ENCODE results near the gene DENND1A. TPM values are rescaled to one million over a fixed set of nuclear protein-coding genes. Genes with fewer than 3 reads are reported as not detected.

DENND1A gene
- polyA plus RNA-seq, 1 experiment, result 16.2 TPM

GRCh38 chr9:123495731-123496130 lies 434.2 kb downstream of the DENND1A start:
- Histone ChIP-seq H3K27me3 (ENCODE audit: control insufficient read depth, insufficient read depth, low read length) (no peaks in the 10 kb centered on the region), H3K4me3 (ENCODE audit: low read depth, low read length) (no peak overlapping the region), H3K9me3 (ENCODE audit: control insufficient read depth, insufficient read depth, low read length) (no peaks in the 10 kb centered on the region), H3K27ac (ENCODE audit: low read depth, low read length) (no peak overlapping the region)
- TF ChIP-seq CTCF (IDR thresholded peaks at IDR 0.05; ENCODE audit: low read depth, low read length), result no peak
- DNase-seq (ENCODE audit: low read depth, low spot score), result no peak
- CTCF ChIA-PET, result interaction anchor here (0.5 kb wide), 1 partner anchor 95 kb away, joined by 7 read pairs; no protein-coding TSS in a partner anchor
- POLR2A ChIA-PET, result no interaction called here

- no peak for TF ChIP-seq CTCF (IDR thresholded peaks at IDR 0.05; ENCODE audit: low read depth, low read length)
- ChIA-PET CTCF (no interaction called here), POLR2A (no interaction called here)
- H3K9me3 ChIP-seq (ENCODE audit: control insufficient read depth, insufficient read depth, low read length), result no peaks in the 10 kb centered on the region
- DNase-seq (ENCODE audit: low read depth, low spot score), result no peak
- no peaks in the 10 kb centered on the region for H3K27me3 ChIP-seq (ENCODE audit: control insufficient read depth, insufficient read depth, low read length)
- no peak overlapping the region for H3K27ac ChIP-seq (ENCODE audit: low read depth, low read length)
- no peak overlapping the region for H3K4me3 ChIP-seq (ENCODE audit: low read depth, low read length)
Measured at GRCh38 chr9:123493627-123494026, 436.3 kb downstream of the DENND1A start.

GRCh38 chr9:123490688-123491087 lies 439.2 kb downstream of the DENND1A start:
- DNase-seq (ENCODE audit: low read depth, low spot score), result no peak
- ChIA-PET POLR2A (no interaction called here), CTCF (no interaction called here)
- TF ChIP-seq CTCF (IDR thresholded peaks at IDR 0.05; ENCODE audit: low read depth, low read length), result no peak
- no peaks in the 10 kb centered on the region for H3K9me3 ChIP-seq (ENCODE audit: control insufficient read depth, insufficient read depth, low read length)
- no peak overlapping the region for H3K27ac ChIP-seq (ENCODE audit: low read depth, low read length)
- H3K27me3 ChIP-seq (ENCODE audit: control insufficient read depth, insufficient read depth, low read length), result no peaks in the 10 kb centered on the region
- no peak overlapping the region for H3K4me3 ChIP-seq (ENCODE audit: low read depth, low read length)

GRCh38 chr9:123488722-123489321 lies 441.1 kb downstream of the DENND1A start:
- Histone ChIP-seq H3K4me3 (ENCODE audit: low read depth, low read length) (no peak overlapping the region), H3K27me3 (ENCODE audit: control insufficient read depth, insufficient read depth, low read length) (no peaks in the 10 kb centered on the region), H3K9me3 (ENCODE audit: control insufficient read depth, insufficient read depth, low read length) (no peaks in the 10 kb centered on the region), H3K27ac (ENCODE audit: low read depth, low read length) (no peak overlapping the region)
- ChIA-PET POLR2A (no interaction called here), CTCF (interaction anchor here (0.9 kb wide), 1 partner anchor 8 kb away, joined by 3 read pairs; no protein-coding TSS in a partner anchor)
- TF ChIP-seq CTCF (IDR thresholded peaks at IDR 0.05; ENCODE audit: low read depth, low read length), result no peak
- no peak for DNase-seq (ENCODE audit: low read depth, low spot score)

- CTCF ChIA-PET, result no interaction called here
- no peaks in the 10 kb centered on the region for H3K9me3 ChIP-seq (ENCODE audit: control insufficient read depth, insufficient read depth, low read length)
- H3K27me3 ChIP-seq (ENCODE audit: control insufficient read depth, insufficient read depth, low read length), result no peaks in the 10 kb centered on the region
- H3K4me3 ChIP-seq (ENCODE audit: low read depth, low read length), result no peak overlapping the region
- H3K27ac ChIP-seq (ENCODE audit: low read depth, low read length), result no peak overlapping the region
- POLR2A ChIA-PET, result no interaction called here
- DNase-seq (ENCODE audit: low read depth, low spot score), result no peak
- no peak for TF ChIP-seq CTCF (IDR thresholded peaks at IDR 0.05; ENCODE audit: low read depth, low read length)
Measured at GRCh38 chr9:123487944-123488548, 441.9 kb downstream of the DENND1A start.
